Limb (tissue), 2 donors: ENCODE measurements around the gene ATMIN.

Experiments used
- DNase-seq, 2 donors: peaks; one replicate each; pipeline ENCODE4 v3.0.0-alpha.2; 2016; ENCODE audit errors: extremely low spot score in 2 of 2

Gene ATMIN

GRCh38 chr16:81005610-81006161 is 30.0 kb upstream of the ATMIN start:
- no peak for DNase-seq

GRCh38 chr16:81006211-81006812 is 29.3 kb upstream of the ATMIN start:
- DNase-seq, result no peak

- peak; percentile 97 to 99 for DNase-seq
Measured at GRCh38 chr16:81006813-81007695, 28.6 kb upstream of the ATMIN start, which contains the start of the genes CENPN and CMC2. Gene CENPN (plus strand): TSS chr16:81007214. CDS start chr16:81011940, 4,726 bp downstream. Gene CMC2 (minus strand): TSS chr16:81006885. CDS start chr16:80997394, 9,491 bp downstream.

GRCh38 chr16:81008505-81008789 is 27.2 kb upstream of the ATMIN start:
- DNase-seq, result no peak

GRCh38 chr16:81012974-81013373 is 22.7 kb upstream of the ATMIN start:
- DNase-seq, result no peak

- DNase-seq, result no peak
Measured at GRCh38 chr16:81014672-81015071, 21.0 kb upstream of the ATMIN start.

GRCh38 chr16:81018496-81018895 is 17.1 kb upstream of the ATMIN start:
- no peak for DNase-seq

GRCh38 chr16:81026429-81026828 is 9.2 kb upstream of the ATMIN start:
- DNase-seq, result no peak

GRCh38 chr16:81029930-81030604 is 5.6 kb upstream of the ATMIN start:
- no peak for DNase-seq

GRCh38 chr16:81035975-81036750 is 521 bp downstream of the ATMIN start:
- DNase-seq, result peak in 1 of 2 donors; percentile 63

GRCh38 chr16:81036751-81037350 is 1.2 kb downstream of the ATMIN start:
- no peak for DNase-seq

- no peak for DNase-seq
Measured at GRCh38 chr16:81040131-81040530, 4.5 kb downstream of the ATMIN start.

- DNase-seq, result no peak
Measured at GRCh38 chr16:81040842-81041241, 5.2 kb downstream of the ATMIN start.

- DNase-seq, result no peak
Measured at GRCh38 chr16:81041696-81042095, 6.1 kb downstream of the ATMIN start.

GRCh38 chr16:81042821-81043220 is 7.2 kb downstream of the ATMIN start:
- no peak for DNase-seq

- no peak for DNase-seq
Measured at GRCh38 chr16:81053761-81054160, 18.1 kb downstream of the ATMIN start.

GRCh38 chr16:81060576-81061306 is 25.1 kb downstream of the ATMIN start:
- no peak for DNase-seq

- no peak for DNase-seq
Measured at GRCh38 chr16:81061307-81061640, 25.6 kb downstream of the ATMIN start.

GRCh38 chr16:81061871-81062608 is 26.4 kb downstream of the ATMIN start:
- peak in 1 of 2 donors; percentile 35 for DNase-seq

GRCh38 chr16:81066681-81067080 is 31.0 kb downstream of the ATMIN start:
- no peak for DNase-seq
